H9 (cell line): ENCODE results near the gene AGXT. TPM values are rescaled to one million over a fixed set of nuclear protein-coding genes. Genes with fewer than 3 reads are reported as not detected.

Source experiments
- DNase-seq: peaks from one replicate; pipeline ENCODE4 v3.0.0-alpha.2; 2017
- H2AFZ ChIP-seq: one replicate; pipeline ENCODE4 v1.6.1; 2013; ENCODE audit warnings: mild to moderate bottlenecking, low read length, control low read depth, moderate library complexity
- H2AK5ac ChIP-seq: 2 replicates; pipeline ENCODE4 v1.6.1; 2013; ENCODE audit warnings: low read length, control low read depth, mixed read lengths; ENCODE audit not compliant: insufficient read length
- H2BK120ac ChIP-seq: one replicate; pipeline ENCODE4 v1.6.1; 2013; ENCODE audit warnings: low read depth, mild to moderate bottlenecking, low read length, control low read depth, inconsistent platforms; ENCODE audit not compliant: poor library complexity, severe bottlenecking
- H2BK12ac ChIP-seq: 2 replicates; pipeline ENCODE4 v1.6.1; 2013; ENCODE audit warnings: low read length, control low read depth, mixed read lengths, low read depth; ENCODE audit not compliant: insufficient read length
- H2BK15ac ChIP-seq: 2 replicates; pipeline ENCODE4 v1.6.1; 2013; ENCODE audit warnings: low read depth, low read length, control low read depth
- H2BK20ac ChIP-seq: one replicate; pipeline ENCODE4 v1.6.1; 2013; ENCODE audit warnings: low read depth, mild to moderate bottlenecking, low read length, control low read depth, inconsistent platforms; ENCODE audit not compliant: poor library complexity, severe bottlenecking
- H2BK5ac ChIP-seq: 2 replicates; pipeline ENCODE4 v1.6.1; 2013; ENCODE audit warnings: low read length, control low read depth, mixed read lengths; ENCODE audit not compliant: insufficient read length
- H3K14ac ChIP-seq: 2 replicates; pipeline ENCODE4 v1.6.1; 2013; ENCODE audit warnings: low read length, control low read depth; ENCODE audit not compliant: insufficient read depth
- H3K18ac ChIP-seq: 2 replicates; pipeline ENCODE4 v1.6.1; 2013; ENCODE audit warnings: low read depth, mild to moderate bottlenecking, mixed read lengths, low read length, control low read depth; ENCODE audit not compliant: insufficient read length
- H3K23ac ChIP-seq: 2 replicates; pipeline ENCODE4 v1.6.1; 2013; ENCODE audit warnings: low read length, control low read depth, mixed read lengths, low read depth; ENCODE audit not compliant: insufficient read length
- H3K23me2 ChIP-seq: 2 replicates; pipeline ENCODE4 v1.6.1; 2013; ENCODE audit warnings: low read depth, mild to moderate bottlenecking, mixed read lengths, low read length, control low read depth; ENCODE audit not compliant: insufficient read length, poor library complexity, severe bottlenecking
- H3K27ac ChIP-seq: 2 replicates; pipeline ENCODE4 v1.5.1; 2013; ENCODE audit warnings: low read length, control low read depth, mixed read lengths, low read depth; ENCODE audit not compliant: insufficient read length
- H3K27me3 ChIP-seq: 2 replicates; pipeline ENCODE4 v1.6.1; 2013; ENCODE audit warnings: low read length, control low read depth, inconsistent platforms; ENCODE audit not compliant: insufficient read depth
- H3K4ac ChIP-seq: 2 replicates; pipeline ENCODE4 v1.6.1; 2013; ENCODE audit warnings: low read depth, mild to moderate bottlenecking, control low read depth, inconsistent platforms, low read length, moderate library complexity
- H3K4me1 ChIP-seq: 2 replicates; pipeline ENCODE4 v1.6.1; 2013; ENCODE audit warnings: low read length, control low read depth, inconsistent platforms; ENCODE audit not compliant: insufficient read depth
- H3K4me2 ChIP-seq: 2 replicates; pipeline ENCODE4 v1.6.1; 2013; ENCODE audit warnings: low read length, control low read depth, mixed read lengths; ENCODE audit not compliant: insufficient read length, insufficient read depth
- H3K56ac ChIP-seq: 2 replicates; pipeline ENCODE4 v1.6.1; 2013; ENCODE audit warnings: low read depth, mild to moderate bottlenecking, mixed read lengths, low read length, control low read depth; ENCODE audit not compliant: insufficient read length
- H3K79me1 ChIP-seq: 2 replicates; pipeline ENCODE4 v1.6.1; 2013; ENCODE audit warnings: low read depth, mild to moderate bottlenecking, moderate library complexity, low read length, control low read depth, inconsistent platforms; ENCODE audit not compliant: insufficient read depth, poor library complexity, severe bottlenecking
- H3K79me2 ChIP-seq: 2 replicates; pipeline ENCODE4 v1.6.1; 2013; ENCODE audit warnings: low read length, control low read depth, inconsistent platforms; ENCODE audit not compliant: insufficient read depth
- H3K9ac ChIP-seq: 2 replicates; pipeline ENCODE4 v1.6.1; 2013; ENCODE audit warnings: low read length, control low read depth, mixed read lengths; ENCODE audit not compliant: insufficient read length; ENCODE audit errors: extremely low read depth
- H3K9me3 ChIP-seq: one replicate; pipeline ENCODE4 v1.6.1; 2013; ENCODE audit warnings: low read depth, low read length, inconsistent platforms; ENCODE audit not compliant: control insufficient read depth
- H3T11ph ChIP-seq: one replicate; pipeline ENCODE4 v1.6.1; 2013; ENCODE audit warnings: mild to moderate bottlenecking, low read length, control low read depth, inconsistent platforms
- H4K20me1 ChIP-seq: one replicate; pipeline ENCODE4 v1.6.1; 2013; ENCODE audit not compliant: control insufficient read depth, insufficient read length, insufficient read depth
- H4K5ac ChIP-seq: 2 replicates; pipeline ENCODE4 v1.6.1; 2013; ENCODE audit warnings: low read depth, mild to moderate bottlenecking, mixed read lengths, low read length, control low read depth; ENCODE audit not compliant: insufficient read length
- H4K8ac ChIP-seq: replicated peaks from 2 replicates; pipeline ENCODE4 v1.6.1; 2013; ENCODE audit warnings: low read length, control low read depth, mixed read lengths, low read depth; ENCODE audit not compliant: insufficient read length
- H4K91ac ChIP-seq: 2 replicates; pipeline ENCODE4 v1.6.1; 2013; ENCODE audit warnings: low read depth, mild to moderate bottlenecking, moderate library complexity, mixed read lengths, low read length, control low read depth; ENCODE audit not compliant: insufficient read length
- H3K27ac Mint-ChIP-seq, 3 experiments: 2 replicates in 2 of 3; 3 replicates in 1 of 3; pipeline ENCODE4 v1.8.0; 2020 to 2021; ENCODE audit warnings: mixed read lengths in 3 of 3, mild to moderate bottlenecking in 1 of 3, moderate library complexity in 1 of 3
- H3K27me3 Mint-ChIP-seq: 2 replicates; pipeline ENCODE4 v1.8.0; 2021; ENCODE audit warnings: low read depth, mild to moderate bottlenecking, moderate library complexity, mixed read lengths
- H3K36me3 Mint-ChIP-seq, 3 experiments: 2 replicates in 2 of 3; 3 replicates in 1 of 3; pipeline ENCODE4 v1.8.0; 2020 to 2021; ENCODE audit warnings: low read depth in 3 of 3, mixed read lengths in 3 of 3; ENCODE audit not compliant: insufficient read depth in 1 of 3
- H3K4me1 Mint-ChIP-seq, 2 experiments: 2 replicates each; pipeline ENCODE4 v1.8.0; 2020; ENCODE audit warnings: mixed read lengths in 2 of 2
- H3K4me3 Mint-ChIP-seq, 2 experiments: 2 replicates in 1 of 2; 3 replicates in 1 of 2; pipeline ENCODE4 v1.8.0; 2020 to 2021; ENCODE audit warnings: mild to moderate bottlenecking in 2 of 2, mixed read lengths in 2 of 2, moderate library complexity in 1 of 2
- H3K9me3 Mint-ChIP-seq, 2 experiments: 2 replicates in 1 of 2; 3 replicates in 1 of 2; pipeline ENCODE4 v1.8.0; 2020; ENCODE audit warnings: mild to moderate bottlenecking in 2 of 2, mixed read lengths in 2 of 2, moderate library complexity in 1 of 2
- WGBS: extraction: QIAGEN DNeasy Blood & Tissue Kit; methylation state at CpG from one replicate; pipeline ENCODE4 v1.1.7; 2013; ENCODE audit warnings: missing lambda C conversion rate, low lambda C conversion rate, mixed read lengths; ENCODE audit not compliant: insufficient read length; ENCODE audit errors: extremely low coverage; 5-methylcytosine and 5-hydroxymethylcytosine counted together
- total RNA-seq: library from RNA; stranded (reverse); gene quantifications from 2 replicates; pipeline ENCODE4 v1.2.1, GENCODE V29; 2021
- TF ChIP-seq, protein P1 (sequence below): fragments of 200-600 bp; sonication (generic); conservative IDR thresholded peaks from 3 replicates; pipeline ENCODE4 v1.8.0; 2021; ENCODE audit warnings: antibody characterized with exemption, mild to moderate bottlenecking

Gene AGXT
- total RNA-seq, 1 experiment from 2014 or later: not detected

DNA sequence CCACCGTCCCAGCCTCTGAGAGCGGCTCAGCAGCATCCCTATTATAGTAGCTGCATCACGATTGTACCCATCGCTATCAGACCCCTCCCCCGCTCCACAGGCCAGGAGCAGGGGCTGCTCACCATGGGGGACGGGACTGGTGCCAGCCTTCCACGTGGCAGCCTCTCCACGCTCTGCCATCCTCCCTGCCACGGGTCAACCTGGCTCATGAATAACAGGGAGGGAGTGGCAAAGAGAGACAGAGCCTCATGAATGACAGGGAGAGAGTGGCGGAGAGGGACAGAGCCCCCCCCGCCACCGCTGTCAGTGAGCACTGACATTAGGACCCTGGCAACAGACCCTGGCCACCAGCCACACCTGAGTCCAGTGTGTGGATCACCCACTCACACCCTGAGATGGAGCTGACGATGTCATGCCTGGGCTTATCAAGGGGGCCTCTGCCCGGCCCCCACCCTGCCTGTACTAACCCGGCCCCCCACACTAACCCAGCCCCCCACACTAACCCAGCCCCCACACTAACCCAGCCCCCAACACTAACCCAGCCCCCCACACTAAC lies 54.4 kb downstream of the AGXT start:
- no peak overlapping the region for H3K18ac ChIP-seq
- no peak overlapping the region for H3K4me2 ChIP-seq
- H3K9ac ChIP-seq: no peak overlapping the region
- Mint-ChIP-seq H3K9me3 (no peaks in the 10 kb centered on the region), H3K27ac (no peak overlapping the region), H3K27me3 (no peaks in the 10 kb centered on the region; the same call in 1 of the 2 replicates), H3K4me1 (no peaks in the 10 kb centered on the region; a peak in 1 of 4 replicates), H3K4me3 (no peak overlapping the region), H3K36me3 (no peaks in the 10 kb centered on the region)
- H2BK20ac ChIP-seq: no peak overlapping the region
- TF ChIP-seq, protein P1, sequence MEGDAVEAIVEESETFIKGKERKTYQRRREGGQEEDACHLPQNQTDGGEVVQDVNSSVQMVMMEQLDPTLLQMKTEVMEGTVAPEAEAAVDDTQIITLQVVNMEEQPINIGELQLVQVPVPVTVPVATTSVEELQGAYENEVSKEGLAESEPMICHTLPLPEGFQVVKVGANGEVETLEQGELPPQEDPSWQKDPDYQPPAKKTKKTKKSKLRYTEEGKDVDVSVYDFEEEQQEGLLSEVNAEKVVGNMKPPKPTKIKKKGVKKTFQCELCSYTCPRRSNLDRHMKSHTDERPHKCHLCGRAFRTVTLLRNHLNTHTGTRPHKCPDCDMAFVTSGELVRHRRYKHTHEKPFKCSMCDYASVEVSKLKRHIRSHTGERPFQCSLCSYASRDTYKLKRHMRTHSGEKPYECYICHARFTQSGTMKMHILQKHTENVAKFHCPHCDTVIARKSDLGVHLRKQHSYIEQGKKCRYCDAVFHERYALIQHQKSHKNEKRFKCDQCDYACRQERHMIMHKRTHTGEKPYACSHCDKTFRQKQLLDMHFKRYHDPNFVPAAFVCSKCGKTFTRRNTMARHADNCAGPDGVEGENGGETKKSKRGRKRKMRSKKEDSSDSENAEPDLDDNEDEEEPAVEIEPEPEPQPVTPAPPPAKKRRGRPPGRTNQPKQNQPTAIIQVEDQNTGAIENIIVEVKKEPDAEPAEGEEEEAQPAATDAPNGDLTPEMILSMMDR: no peak
- H4K20me1 ChIP-seq: no peaks in the 10 kb centered on the region
- H3K23me2 ChIP-seq: no peaks in the 10 kb centered on the region
- H2BK15ac ChIP-seq: no peak overlapping the region
- no peak overlapping the region for H2BK5ac ChIP-seq
- no peak overlapping the region for H3T11ph ChIP-seq
- WGBS: no CpG with 5 or more reads among the region's 15 CpGs
- no peak overlapping the region for H3K27ac ChIP-seq
- no peak overlapping the region for H3K14ac ChIP-seq
- no peak overlapping the region for H3K23ac ChIP-seq
- no peak overlapping the region for H2BK12ac ChIP-seq
- no peak overlapping the region for H4K5ac ChIP-seq
- no peaks in the 10 kb centered on the region for H3K27me3 ChIP-seq
- DNase-seq: peak; percentile 19
- no peak overlapping the region for H4K8ac ChIP-seq
- H3K9me3 ChIP-seq: no peaks in the 10 kb centered on the region
- no peaks in the 10 kb centered on the region for H3K4me1 ChIP-seq
- H2AFZ ChIP-seq: no peak overlapping the region
- H3K56ac ChIP-seq: no peak overlapping the region
- no peaks in the 10 kb centered on the region for H3K79me2 ChIP-seq
- H4K91ac ChIP-seq: no peak overlapping the region
- no peaks in the 10 kb centered on the region for H3K79me1 ChIP-seq
- H2BK120ac ChIP-seq: no peak overlapping the region
- H2AK5ac ChIP-seq: no peak overlapping the region
- H3K4ac ChIP-seq: no peak overlapping the region
